Dermis blood vessel endothelial cell (primary cell): Measurements from ENCODE around the gene TBC1D8B. TPM values are rescaled to one million over a fixed set of nuclear protein-coding genes. Genes with fewer than 3 reads are reported as not detected.
A peak's percentile ranks its signal among the peaks of the same experiment; 100 is the strongest.
"Not testable (repeated sequence)": the region's sequence is repeated elsewhere in the genome, so short reads cannot be mapped to it uniquely, and the experiment has no call there.

Source experiments
- DNase-seq: peaks from one replicate; pipeline ENCODE4 v3.0.0; 2010
- total RNA-seq: library from RNA; depleted of rRNA; stranded (reverse); fragments of >200 nt; gene quantifications from 2 replicates; pipeline ENCODE4 v1.2.3, GENCODE V29; 2014

TBC1D8B gene
- total RNA-seq = 4.6 and 7.9 TPM in 2 replicates

GRCh38 chrX:106802388-106803275 is at the start of gene TBC1D8B:
TSS of gene TBC1D8B (plus strand) at chrX:106802673. CDS start at chrX:106802854, 181 bp downstream.
- DNase-seq = peak; percentile 90

- not testable (repeated sequence) for DNase-seq
Observed at GRCh38 chrX:106769288-106769687, 33.2 kb upstream of the TBC1D8B start.

- no peak for DNase-seq
Observed at GRCh38 chrX:106774981-106775380, 27.5 kb upstream of the TBC1D8B start.

- DNase-seq = no peak
Observed at GRCh38 chrX:106780264-106780663, 22.2 kb upstream of the TBC1D8B start.

GRCh38 chrX:106780664-106781377 is 21.7 kb upstream of the TBC1D8B start:
- DNase-seq = no peak

- DNase-seq = no peak
Observed at GRCh38 chrX:106783716-106784115, 18.8 kb upstream of the TBC1D8B start.

GRCh38 chrX:106791495-106791894 is 11.0 kb upstream of the TBC1D8B start:
- DNase-seq = peak; percentile 15

GRCh38 chrX:106802063-106802387 is 448 bp upstream of the TBC1D8B start:
- peak; percentile 40 for DNase-seq

- no peak for DNase-seq
Observed at GRCh38 chrX:106811131-106811910, 8.8 kb downstream of the TBC1D8B start.

GRCh38 chrX:106812930-106813329 is 10.5 kb downstream of the TBC1D8B start:
- not testable (repeated sequence) for DNase-seq

- DNase-seq = not testable (repeated sequence)
Observed at GRCh38 chrX:106814093-106814492, 11.6 kb downstream of the TBC1D8B start.

GRCh38 chrX:106862972-106863688 is 60.7 kb downstream of the TBC1D8B start:
- peak; percentile 35 for DNase-seq

GRCh38 chrX:106863697-106864096 is 61.2 kb downstream of the TBC1D8B start:
- no peak for DNase-seq

GRCh38 chrX:106872796-106873195 is 70.3 kb downstream of the TBC1D8B start:
- DNase-seq = not testable (repeated sequence)

GRCh38 chrX:106874075-106874474 is 71.6 kb downstream of the TBC1D8B start:
- peak; percentile 45 for DNase-seq

GRCh38 chrX:106875151-106875550 is 72.7 kb downstream of the TBC1D8B start:
- DNase-seq = no peak

- no peak for DNase-seq
Observed at GRCh38 chrX:106889468-106889867, 87.0 kb downstream of the TBC1D8B start.

GRCh38 chrX:106891762-106892460 is 89.4 kb downstream of the TBC1D8B start:
- DNase-seq = no peak

- DNase-seq = peak; percentile 77
Observed at GRCh38 chrX:106894392-106894909, 92.0 kb downstream of the TBC1D8B start.

- peak; percentile 73 for DNase-seq
Observed at GRCh38 chrX:106894978-106895452, 92.5 kb downstream of the TBC1D8B start.

- no peak for DNase-seq
Observed at GRCh38 chrX:106897259-106897658, 94.8 kb downstream of the TBC1D8B start.
